Osteocyte (in vitro differentiated cells): ENCODE data around the gene LIPF. TPM values are rescaled to one million over a fixed set of nuclear protein-coding genes. Genes with fewer than 3 reads are reported as not detected.

Source experiments
- DNase-seq: peaks from one replicate; pipeline ENCODE4 v3.0.0; 2021; ENCODE audit warnings: mixed read lengths; ENCODE audit not compliant: unreplicated experiment; ENCODE audit errors: extremely low spot score
- H3K27ac Mint-ChIP-seq: one replicate; pipeline ENCODE4 v1.8.0; 2021; ENCODE audit warnings: mild to moderate bottlenecking, mixed read lengths; ENCODE audit not compliant: unreplicated experiment
- H3K27me3 Mint-ChIP-seq: one replicate; pipeline ENCODE4 v1.8.0; 2021; ENCODE audit warnings: mixed read lengths; ENCODE audit not compliant: unreplicated experiment
- H3K36me3 Mint-ChIP-seq: one replicate; pipeline ENCODE4 v1.8.0; 2021; ENCODE audit warnings: mixed read lengths; ENCODE audit not compliant: unreplicated experiment
- H3K4me1 Mint-ChIP-seq: one replicate; pipeline ENCODE4 v1.8.0; 2021; ENCODE audit warnings: mixed read lengths; ENCODE audit not compliant: unreplicated experiment
- H3K4me3 Mint-ChIP-seq: one replicate; pipeline ENCODE4 v1.8.0; 2021; ENCODE audit warnings: mild to moderate bottlenecking, moderate library complexity, mixed read lengths; ENCODE audit not compliant: unreplicated experiment
- H3K9me3 Mint-ChIP-seq: one replicate; pipeline ENCODE4 v1.8.0; 2021; ENCODE audit warnings: mixed read lengths; ENCODE audit not compliant: unreplicated experiment
- total RNA-seq: library from RNA; stranded (reverse); gene quantifications from 2 replicates; pipeline ENCODE4 v1.2.1, GENCODE V29; 2021
- TF ChIP-seq, protein P1 (sequence below): fragments of 200-600 bp; sonication (generic); IDR thresholded peaks from 2 replicates; pipeline ENCODE4 v1.5.0; 2021; ENCODE audit warnings: antibody characterized with exemption, mild to moderate bottlenecking, moderate library complexity

Gene LIPF
- total RNA-seq, 1 donor from 2014 or later, result not detected

DNA sequence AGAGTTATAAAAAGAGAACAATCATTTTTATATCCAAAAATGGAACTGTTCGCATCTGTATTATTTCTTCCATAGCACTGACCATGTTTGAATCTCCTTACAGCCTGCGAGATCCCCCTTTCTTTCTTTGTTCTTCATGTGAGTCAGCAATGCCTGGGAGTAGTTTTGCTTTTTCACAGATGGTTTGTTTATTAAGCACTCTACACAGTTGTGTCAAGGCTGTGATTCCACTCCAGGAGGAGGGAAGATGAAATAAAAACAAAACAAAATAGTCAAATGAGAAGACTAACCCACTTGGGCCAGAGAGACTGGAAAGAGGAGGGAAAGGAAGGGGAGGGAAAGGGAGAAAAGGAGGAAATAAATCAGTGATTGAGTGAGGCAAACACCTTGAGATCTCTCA is 7.8 kb downstream of the LIPF start:
- H3K4me1 Mint-ChIP-seq, result peaks cover 4% of the 10 kb centered on the region
- H3K4me3 Mint-ChIP-seq, result no peak overlapping the region
- DNase-seq, result no peak
- no peaks in the 10 kb centered on the region for H3K36me3 Mint-ChIP-seq
- TF ChIP-seq, protein P1, sequence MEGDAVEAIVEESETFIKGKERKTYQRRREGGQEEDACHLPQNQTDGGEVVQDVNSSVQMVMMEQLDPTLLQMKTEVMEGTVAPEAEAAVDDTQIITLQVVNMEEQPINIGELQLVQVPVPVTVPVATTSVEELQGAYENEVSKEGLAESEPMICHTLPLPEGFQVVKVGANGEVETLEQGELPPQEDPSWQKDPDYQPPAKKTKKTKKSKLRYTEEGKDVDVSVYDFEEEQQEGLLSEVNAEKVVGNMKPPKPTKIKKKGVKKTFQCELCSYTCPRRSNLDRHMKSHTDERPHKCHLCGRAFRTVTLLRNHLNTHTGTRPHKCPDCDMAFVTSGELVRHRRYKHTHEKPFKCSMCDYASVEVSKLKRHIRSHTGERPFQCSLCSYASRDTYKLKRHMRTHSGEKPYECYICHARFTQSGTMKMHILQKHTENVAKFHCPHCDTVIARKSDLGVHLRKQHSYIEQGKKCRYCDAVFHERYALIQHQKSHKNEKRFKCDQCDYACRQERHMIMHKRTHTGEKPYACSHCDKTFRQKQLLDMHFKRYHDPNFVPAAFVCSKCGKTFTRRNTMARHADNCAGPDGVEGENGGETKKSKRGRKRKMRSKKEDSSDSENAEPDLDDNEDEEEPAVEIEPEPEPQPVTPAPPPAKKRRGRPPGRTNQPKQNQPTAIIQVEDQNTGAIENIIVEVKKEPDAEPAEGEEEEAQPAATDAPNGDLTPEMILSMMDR, result no peak
- H3K27me3 Mint-ChIP-seq, result no peaks in the 10 kb centered on the region
- no peak overlapping the region for H3K27ac Mint-ChIP-seq
- no peaks in the 10 kb centered on the region for H3K9me3 Mint-ChIP-seq

DNA sequence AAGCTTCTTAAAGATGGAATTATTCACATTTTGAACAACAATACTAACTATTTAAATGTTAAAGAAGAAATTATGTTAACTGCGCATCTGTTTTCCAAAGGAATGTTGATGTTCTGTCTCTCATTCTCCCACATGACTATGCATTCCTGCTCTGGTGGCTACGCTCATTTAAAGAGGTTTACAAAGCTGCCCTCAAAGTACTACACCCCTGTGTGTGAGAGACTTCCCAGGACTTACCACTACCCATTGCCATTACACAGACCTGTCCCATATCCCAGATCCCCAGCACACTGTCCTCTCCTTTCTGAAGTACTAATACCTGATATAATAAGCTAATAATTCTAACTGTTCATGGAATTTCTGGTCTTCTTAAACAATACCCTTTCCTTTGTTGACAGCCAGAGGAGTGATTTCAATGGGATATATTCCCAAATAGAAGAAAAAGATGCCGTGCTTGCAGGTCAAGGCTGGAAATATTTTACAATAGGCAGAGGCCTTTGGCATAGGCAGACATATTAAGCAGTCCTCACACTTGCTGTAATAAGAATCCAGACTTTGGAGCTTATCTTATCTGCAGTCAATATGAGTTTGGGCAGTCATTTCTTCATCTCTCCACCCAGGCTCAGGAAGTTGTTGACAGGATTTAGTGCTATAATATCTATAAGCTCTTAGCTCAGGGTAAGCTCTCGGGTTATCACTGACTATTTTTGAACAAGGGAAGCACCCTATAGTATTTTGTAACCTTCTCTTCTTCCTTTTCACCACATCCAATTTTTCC is 12.2 kb downstream of the LIPF start:
- H3K36me3 Mint-ChIP-seq, result no peaks in the 10 kb centered on the region
- DNase-seq, result no peak
- TF ChIP-seq, protein P1, result no peak
- peaks cover 4% of the 10 kb centered on the region for H3K4me1 Mint-ChIP-seq
- no peaks in the 10 kb centered on the region for H3K9me3 Mint-ChIP-seq
- no peak overlapping the region for H3K4me3 Mint-ChIP-seq
- no peaks in the 10 kb centered on the region for H3K27me3 Mint-ChIP-seq
- no peak overlapping the region for H3K27ac Mint-ChIP-seq

- Mint-ChIP-seq H3K27me3 (no peaks in the 10 kb centered on the region), H3K4me1 (no peaks in the 10 kb centered on the region), H3K4me3 (no peak overlapping the region), H3K9me3 (no peaks in the 10 kb centered on the region), H3K27ac (no peak overlapping the region), H3K36me3 (no peaks in the 10 kb centered on the region)
- TF ChIP-seq, protein P1, result no peak
- DNase-seq, result no peak
Measured at GRCh38 chr10:88680958-88681357, 16.7 kb downstream of the LIPF start.

DNA sequence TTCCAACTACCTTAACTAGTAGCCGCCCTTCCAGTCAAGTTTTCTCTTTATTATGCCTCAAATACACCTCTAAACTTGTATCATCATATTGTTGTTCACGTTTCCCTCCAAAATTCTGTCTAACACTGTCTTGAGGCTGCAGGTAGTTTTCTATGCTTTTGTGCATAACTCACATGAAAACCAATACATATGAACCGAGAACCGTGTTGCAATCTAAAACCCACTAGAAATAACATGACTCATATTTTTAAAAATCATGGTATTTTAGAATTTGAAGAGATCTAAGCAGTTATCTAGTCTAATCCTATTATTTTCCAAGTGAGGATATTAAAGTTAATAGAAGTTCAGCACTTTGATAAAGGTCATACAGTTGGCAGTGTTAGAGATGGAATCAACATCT is 18.2 kb downstream of the LIPF start:
- Mint-ChIP-seq H3K27ac (no peak overlapping the region), H3K27me3 (no peaks in the 10 kb centered on the region), H3K36me3 (no peaks in the 10 kb centered on the region), H3K4me3 (no peak overlapping the region), H3K9me3 (no peaks in the 10 kb centered on the region), H3K4me1 (no peaks in the 10 kb centered on the region)
- TF ChIP-seq, protein P1, result no peak
- no peak for DNase-seq

DNA sequence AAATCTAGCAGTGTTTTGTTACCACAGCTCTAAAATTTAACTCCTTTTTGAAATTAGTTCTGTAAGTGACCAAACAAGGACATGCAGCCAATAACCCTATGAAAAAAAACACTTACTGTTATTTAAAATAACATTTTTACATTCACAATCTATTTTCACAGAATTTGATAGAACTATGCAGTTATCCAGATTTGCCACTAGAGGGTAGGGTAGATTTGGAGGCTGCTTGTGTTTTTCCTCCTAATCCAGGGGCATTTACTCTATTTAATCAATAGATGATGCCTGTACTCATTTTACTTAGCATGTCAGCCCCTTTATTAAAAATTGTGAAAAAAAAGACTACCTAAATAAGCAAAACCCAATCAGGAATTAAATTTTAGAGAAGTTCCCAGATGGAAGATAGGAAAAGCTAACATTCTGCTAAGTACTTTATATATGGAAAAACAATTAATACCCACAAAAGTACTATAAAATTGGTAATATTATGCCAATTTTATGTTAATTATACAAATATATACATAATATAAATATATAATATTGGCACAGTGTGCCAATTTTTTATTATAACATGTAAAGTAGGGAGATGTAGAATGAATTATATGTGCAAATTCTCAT is 23.7 kb downstream of the LIPF start:
- H3K27ac Mint-ChIP-seq, result no peak overlapping the region
- H3K4me1 Mint-ChIP-seq, result peaks cover 5% of the 10 kb centered on the region
- H3K27me3 Mint-ChIP-seq, result no peaks in the 10 kb centered on the region
- TF ChIP-seq, protein P1, result peak; percentile 85
- H3K4me3 Mint-ChIP-seq, result no peak overlapping the region
- no peaks in the 10 kb centered on the region for H3K36me3 Mint-ChIP-seq
- DNase-seq, result no peak
- peaks cover 10% of the 10 kb centered on the region for H3K9me3 Mint-ChIP-seq
